Measurements from ENCODE around the gene GPR141. TPM values are rescaled to one million over a fixed set of nuclear protein-coding genes. Genes with fewer than 3 reads are reported as not detected.

The GPR141 gene
- total and polyA plus RNA-seq, 2 donors (not counting 1 experiment from before 2014, with no cell fraction given), result not detected

DNA sequence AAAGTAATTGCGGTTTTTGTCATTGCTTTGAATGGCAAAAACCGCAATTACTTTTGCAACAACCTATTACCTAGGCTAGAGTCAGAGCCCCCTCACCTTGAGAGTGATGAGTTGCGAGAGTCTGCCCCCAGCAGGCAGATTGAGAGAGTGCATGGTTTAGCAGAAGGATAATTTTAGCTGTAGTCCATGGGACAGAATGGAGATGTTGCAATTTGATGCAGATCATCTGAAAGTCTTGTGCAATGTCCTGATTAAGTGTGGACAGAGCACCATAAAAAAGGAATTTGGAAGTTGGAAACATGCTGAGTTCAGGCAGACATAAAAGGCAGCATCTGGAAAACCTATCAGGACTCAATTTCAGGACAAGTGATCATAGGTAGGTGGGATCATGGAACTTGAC is 48.7 kb downstream of the GPR141 start:
- ATAC-seq (ENCODE audit: low read depth), result peak; percentile 78
- Mint-ChIP-seq H3K9me3 (ENCODE audit: insufficient read depth) (no peaks in the 10 kb centered on the region), H3K4me1 (peaks cover 2% of the 10 kb centered on the region), H3K27me3 (peaks cover 14% of the 10 kb centered on the region), H3K27ac (no peak overlapping the region), H3K4me3 (no peak overlapping the region)
- TF ChIP-seq, protein P1, sequence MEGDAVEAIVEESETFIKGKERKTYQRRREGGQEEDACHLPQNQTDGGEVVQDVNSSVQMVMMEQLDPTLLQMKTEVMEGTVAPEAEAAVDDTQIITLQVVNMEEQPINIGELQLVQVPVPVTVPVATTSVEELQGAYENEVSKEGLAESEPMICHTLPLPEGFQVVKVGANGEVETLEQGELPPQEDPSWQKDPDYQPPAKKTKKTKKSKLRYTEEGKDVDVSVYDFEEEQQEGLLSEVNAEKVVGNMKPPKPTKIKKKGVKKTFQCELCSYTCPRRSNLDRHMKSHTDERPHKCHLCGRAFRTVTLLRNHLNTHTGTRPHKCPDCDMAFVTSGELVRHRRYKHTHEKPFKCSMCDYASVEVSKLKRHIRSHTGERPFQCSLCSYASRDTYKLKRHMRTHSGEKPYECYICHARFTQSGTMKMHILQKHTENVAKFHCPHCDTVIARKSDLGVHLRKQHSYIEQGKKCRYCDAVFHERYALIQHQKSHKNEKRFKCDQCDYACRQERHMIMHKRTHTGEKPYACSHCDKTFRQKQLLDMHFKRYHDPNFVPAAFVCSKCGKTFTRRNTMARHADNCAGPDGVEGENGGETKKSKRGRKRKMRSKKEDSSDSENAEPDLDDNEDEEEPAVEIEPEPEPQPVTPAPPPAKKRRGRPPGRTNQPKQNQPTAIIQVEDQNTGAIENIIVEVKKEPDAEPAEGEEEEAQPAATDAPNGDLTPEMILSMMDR (IDR thresholded peaks at IDR 0.05), result peak; percentile 72
- TF ChIP-seq EZH2 (IDR thresholded peaks at IDR 0.05; ENCODE audit: borderline replicate concordance, insufficient read depth, low read depth, low read length, poor library complexity, severe bottlenecking), result no peak
- H2AFZ ChIP-seq (ENCODE audit: insufficient read depth, low read depth, low read length, poor library complexity, severe bottlenecking), result no peak overlapping the region
- peaks cover 4 to 6% of the 10 kb centered on the region in 2 donors for H3K4me1 ChIP-seq (ENCODE audit: control insufficient read depth in 2 of 2, insufficient read depth in 2 of 2, low read length in 2 of 2)
- 14% methylated on average over 1 of the region's 3 CpGs for WGBS (ENCODE audit: insufficient coverage)
- peak overlapping the region; percentile 55 for H3K4me2 ChIP-seq (replicated peaks; ENCODE audit: low read depth, low read length, poor library complexity, severe bottlenecking)
- H3K9me3 ChIP-seq (ENCODE audit: control extremely low read depth in 1 of 3, control insufficient read depth in 2 of 3, insufficient read depth in 1 of 3, low read length in 2 of 3), result no peaks in the 10 kb centered on the region
- no peak overlapping the region for H3K27ac ChIP-seq (ENCODE audit: low read length in 2 of 2)
- no peaks in the 10 kb centered on the region for H3K36me3 ChIP-seq (replicated peaks in 1 of 2; ENCODE audit: control extremely low read depth in 1 of 2, control insufficient read depth in 1 of 2, extremely low read depth in 1 of 2, insufficient read depth in 2 of 2, low read length in 1 of 2)
- H4K20me1 ChIP-seq (ENCODE audit: control insufficient read depth, insufficient read depth, low read length, poor library complexity, severe bottlenecking), result no peaks in the 10 kb centered on the region
- no peak overlapping the region for H3K9ac ChIP-seq (ENCODE audit: low read length)
- POLR2A ChIA-PET, result interaction anchor here (0.6 kb wide), 1 partner anchor 467 kb away, joined by 4 read pairs; no protein-coding TSS in a partner anchor
- no peaks in the 10 kb centered on the region for H3K79me2 ChIP-seq (ENCODE audit: control insufficient read depth, insufficient read depth, low read length)
- peaks cover 0 to 11% (median 4%) of the 10 kb centered on the region in 4 experiments for H3K27me3 ChIP-seq (replicated peaks in 1 of 4; ENCODE audit: control extremely low read depth in 1 of 4, control insufficient read depth in 3 of 4, insufficient read depth in 4 of 4, low read length in 3 of 4)
- no peak overlapping the region for H3K4me3 ChIP-seq (ENCODE audit: control extremely low read depth in 1 of 5, extremely low read depth in 1 of 5, insufficient read depth in 1 of 5, low read depth in 2 of 5, low read length in 4 of 5)
- intact Hi-C loops (cut with micrococcal nuclease), result loop anchor here (10.0 kb wide), 1 partner anchor 103 kb away; no protein-coding TSS in a partner anchor
- DNase-seq, result peak; percentile 63
- CTCF ChIA-PET, result interaction anchor here (0.7 to 2.2 kb wide), 11 partner anchors 13 to 518 kb away, joined by 3 to 8 read pairs (median 4); no protein-coding TSS in a partner anchor

DNA sequence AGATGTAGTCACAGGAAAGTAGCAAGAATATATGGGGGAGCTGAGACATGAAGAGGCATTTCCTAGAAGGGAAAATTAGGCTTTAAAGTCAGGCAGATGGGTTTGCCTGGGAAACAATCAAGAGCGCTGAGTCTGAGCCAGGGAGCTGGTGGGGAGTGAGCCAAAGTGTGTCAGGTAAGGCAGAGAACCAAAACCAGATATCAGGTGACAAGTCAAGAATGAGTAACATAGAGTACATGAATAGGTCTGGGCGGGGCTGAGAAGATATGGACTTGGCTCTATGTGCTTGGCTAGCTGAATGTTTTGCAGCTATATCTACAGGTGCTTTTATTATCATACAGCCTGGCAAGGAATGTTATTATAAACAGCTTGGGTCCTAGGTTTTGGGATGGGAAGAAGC is 49.3 kb downstream of the GPR141 start:
- intact Hi-C loops (cut with micrococcal nuclease), result loop anchor here (10.0 kb wide), 1 partner anchor 102 kb away; no protein-coding TSS in a partner anchor
- CTCF ChIA-PET, result interaction anchor here (0.7 to 2.2 kb wide), 10 partner anchors 13 to 497 kb away, joined by 3 to 8 read pairs (median 4); no protein-coding TSS in a partner anchor
- WGBS (ENCODE audit: insufficient coverage), result 95% methylated on average over 1 of the region's 2 CpGs

More for the DNA sequence above, 49.3 kb downstream of the GPR141 start:
- Histone ChIP-seq H4K20me1 (ENCODE audit: control insufficient read depth, insufficient read depth, low read length, poor library complexity, severe bottlenecking) (no peaks in the 10 kb centered on the region), H3K9me3 (ENCODE audit: control extremely low read depth in 1 of 3, control insufficient read depth in 2 of 3, insufficient read depth in 1 of 3, low read length in 2 of 3) (no peaks in the 10 kb centered on the region), H3K79me2 (ENCODE audit: control insufficient read depth, insufficient read depth, low read length) (no peaks in the 10 kb centered on the region), H3K27ac (ENCODE audit: low read length in 2 of 2) (no peak overlapping the region), H3K4me1 (ENCODE audit: control insufficient read depth in 2 of 2, insufficient read depth in 2 of 2, low read length in 2 of 2) (peaks cover 4 to 6% of the 10 kb centered on the region in 2 donors), H3K27me3 (replicated peaks in 1 of 4; ENCODE audit: control extremely low read depth in 1 of 4, control insufficient read depth in 3 of 4, insufficient read depth in 4 of 4, low read length in 3 of 4) (peaks cover 0 to 11% (median 4%) of the 10 kb centered on the region in 4 experiments), H2AFZ (ENCODE audit: insufficient read depth, low read depth, low read length, poor library complexity, severe bottlenecking) (no peak overlapping the region), H3K9ac (ENCODE audit: low read length) (no peak overlapping the region), H3K36me3 (replicated peaks in 1 of 2; ENCODE audit: control extremely low read depth in 1 of 2, control insufficient read depth in 1 of 2, extremely low read depth in 1 of 2, insufficient read depth in 2 of 2, low read length in 1 of 2) (no peaks in the 10 kb centered on the region), H3K4me3 (ENCODE audit: control extremely low read depth in 1 of 5, extremely low read depth in 1 of 5, insufficient read depth in 1 of 5, low read depth in 2 of 5, low read length in 4 of 5) (no peak overlapping the region), H3K4me2 (replicated peaks; ENCODE audit: low read depth, low read length, poor library complexity, severe bottlenecking) (no peak overlapping the region)
- Mint-ChIP-seq H3K4me3 (no peak overlapping the region), H3K27ac (no peak overlapping the region), H3K4me1 (peaks cover 2% of the 10 kb centered on the region), H3K9me3 (ENCODE audit: insufficient read depth) (no peaks in the 10 kb centered on the region), H3K27me3 (peaks cover 14% of the 10 kb centered on the region)
- TF ChIP-seq, protein P1 (IDR thresholded peaks at IDR 0.05), result no peak
- TF ChIP-seq EZH2 (IDR thresholded peaks at IDR 0.05; ENCODE audit: borderline replicate concordance, insufficient read depth, low read depth, low read length, poor library complexity, severe bottlenecking), result no peak
- DNase-seq, result no peak
- POLR2A ChIA-PET, result no interaction called here
- no peak for ATAC-seq (ENCODE audit: low read depth)

All from B cell (primary cell).